ENCODE data around the gene USP17L15.
"Not testable (repeated sequence)": the region's sequence is repeated elsewhere in the genome, so short reads cannot be mapped to it uniquely, and the experiment has no call there.

The USP17L15 gene

GRCh38 chr4:9271719-9272118 lies 37.5 kb downstream of the USP17L15 start:
- H3K4me3 Mint-ChIP-seq; H3K4me1 Mint-ChIP-seq (ENCODE audit: low read depth); H3K9me3 Mint-ChIP-seq; intact Hi-C loops (cut with micrococcal nuclease); H3K27me3 Mint-ChIP-seq; H3K36me3 Mint-ChIP-seq (ENCODE audit: low read depth); H3K27ac Mint-ChIP-seq: not testable (repeated sequence)

Data from dendritic cell treated with granulocyte-macrophage colony-stimulating factor and Interleukin-4, amounts not matched to agents 40 ng/mL and 50 ng/mL, for 4 days (primary cell).